Adrenal gland (tissue), 12 donors: ENCODE results near the gene CXCR6. TPM values are rescaled to one million over a fixed set of nuclear protein-coding genes. Genes with fewer than 3 reads are reported as not detected.

Experiments used
- DNase-seq, 7 donors: peaks; one replicate each; pipeline ENCODE4 v3.0.0-alpha.2; 2019 to 2020
- H3K27ac ChIP-seq, 5 donors: fragments of 200-600 bp; sonication (generic) in 4 of 5; 1 replicate in 3 of 5; 2 replicates in 2 of 5; pipeline versions ENCODE4 v1.5.1 to v1.8.0; 2016 to 2020; ENCODE audit warnings: mild to moderate bottlenecking in 1 of 5
- H3K27me3 ChIP-seq: fragments of 200-600 bp; 2 replicates; pipeline ENCODE4 v1.8.0; 2021
- H3K36me3 ChIP-seq, 2 donors: fragments of 200-600 bp; replicated peaks in 1 of 2; 1 replicate in 1 of 2; 2 replicates in 1 of 2; pipeline versions ENCODE4 v1.5.1 to v1.8.0; 2018 to 2022
- H3K4me1 ChIP-seq, 2 donors: fragments of 200-600 bp; replicated peaks in 1 of 2; 1 replicate in 1 of 2; 2 replicates in 1 of 2; pipeline versions ENCODE4 v1.5.1 to v1.8.0; 2018 to 2021
- H3K4me3 ChIP-seq, 4 donors: fragments of 200-600 bp; sonication (generic) in 3 of 4; one replicate each; pipeline ENCODE4 v1.5.1; 2016 to 2018
- H3K9me3 ChIP-seq, 3 donors: fragments of 200-600 bp; sonication (generic) in 1 of 3; replicated peaks in 1 of 3; 1 replicate in 2 of 3; 2 replicates in 1 of 3; pipeline versions ENCODE4 v1.5.1 to v1.8.0; 2016 to 2021
- CTCF ChIP-seq, 6 experiments: fragments of 450-650 bp in 4 of 6; fragments of 200-600 bp in 2 of 6; sonication (generic) in 1 of 6; IDR thresholded peaks; 1 replicate in 5 of 6; 2 replicates in 1 of 6; pipeline versions ENCODE4 v1.5.1 to v1.8.0; 2016 to 2021; ENCODE audit warnings: antibody characterized with exemption in 6 of 6, mild to moderate bottlenecking in 2 of 6, moderate library complexity in 1 of 6
- POLR2A ChIP-seq, 2 donors: fragments of 450-650 bp; IDR thresholded peaks; one replicate each; pipeline ENCODE4 v1.6.1; 2017; ENCODE audit warnings: antibody characterized with exemption in 2 of 2, mild to moderate bottlenecking in 2 of 2, moderate library complexity in 1 of 2
- WGBS, 4 donors: extraction: QIAGEN DNeasy Blood & Tissue Kit in 2 of 4; methylation state at CpG; one replicate each; pipeline versions ENCODE4 v1.1.5 to v1.1.7; 2013 to 2017; 5-methylcytosine and 5-hydroxymethylcytosine counted together
- intact Hi-C, 2 donors: fragments of 100-400 bp; cut with DNase I; formaldehyde crosslinking; loops; one replicate each; pipeline versions ENCODE4 v1.14.1 to v1.15.0; 2022 to 2023
- polyA plus RNA-seq, 3 donors: library from polyadenylated mRNA; stranded (reverse); fragments of 200-250 nt in 2 of 3; fragments of 350-450 nt in 1 of 3; fragmentation: Illumina TruSeq in 1 of 3; extraction: RNeasy Lipid Tissue Mini Kit (QIAGEN cat#74804) in 1 of 3; gene quantifications; one replicate each; pipeline ENCODE4 v1.2.3, GENCODE V29; 2013 to 2014
- total RNA-seq, 9 donors: library from RNA; depleted of rRNA in 4 of 9; stranded (reverse); fragments of >200 nt in 4 of 9; fragments of 120-200 nt in 1 of 9; fragmentation: NEBNext Ultra II Directional in 1 of 9; extraction: Animal tissue kit (Norgen Biotek cat#: 25700) in 1 of 9; gene quantifications; one replicate each; pipeline versions ENCODE4 v1.1.0 to v1.2.4, GENCODE V29; 2013 to 2023
- donor health status: healthy with polysubstance abuse.
- donor health status: Bipolar disorder and iron deficiency.
- donor health status: DM: yes; HTN: yes; CAD: no.
- donor health status: DM: no; HTN: no; CAD: no.
- donor health status: DM: no; HTN: no; CAD: no.
- donor health status: DM: yes; HTN: yes; CAD: no.

Gene CXCR6
- total and polyA plus RNA-seq, 12 donors: 0.28 to 2.9 (median 0.54) TPM; not detected in 1

- Histone ChIP-seq H3K9me3 (no peaks in the 10 kb centered on the region), H3K27me3 (no peaks in the 10 kb centered on the region), H3K27ac (no peak overlapping the region), H3K4me1 (peaks cover 0 to 10% of the 10 kb centered on the region in 2 donors), H3K36me3 (peaks cover 0 to 72% of the 10 kb centered on the region in 2 donors), H3K4me3 (no peak overlapping the region)
- intact Hi-C loops: no loop called here
- TF ChIP-seq POLR2A (IDR thresholded peaks at IDR 0.05) (no peak), CTCF (IDR thresholded peaks at IDR 0.05) (no peak)
- DNase-seq: no peak
- WGBS, 4 donors: 78 to 94% (median 86%) methylated on average over 4 of the region's 4 CpGs
Measured at GRCh38 chr3:45979378-45979777, 36.1 kb downstream of the CXCR6 start.

GRCh38 chr3:45980229-45980813 is 37.1 kb downstream of the CXCR6 start:
- H3K27ac ChIP-seq: no peak overlapping the region
- no peak overlapping the region for H3K4me3 ChIP-seq
- intact Hi-C loops: no loop called here
- H3K27me3 ChIP-seq: no peaks in the 10 kb centered on the region
- peaks cover 0 to 68% of the 10 kb centered on the region in 2 donors for H3K36me3 ChIP-seq
- no peak for TF ChIP-seq POLR2A (IDR thresholded peaks at IDR 0.05)
- TF ChIP-seq CTCF (IDR thresholded peaks at IDR 0.05): no peak
- no peaks in the 10 kb centered on the region for H3K9me3 ChIP-seq
- WGBS, 4 donors: 66 to 78% (median 73%) methylated on average over 7 of the region's 7 CpGs
- no peak for DNase-seq
- peaks cover 0 to 11% of the 10 kb centered on the region in 2 donors for H3K4me1 ChIP-seq

- TF ChIP-seq POLR2A (IDR thresholded peaks at IDR 0.05): no peak
- TF ChIP-seq CTCF (IDR thresholded peaks at IDR 0.05): no peak
- H3K27ac ChIP-seq: peak overlapping the region in 1 of 5 donors; percentile 11
- peaks cover 0 to 63% of the 10 kb centered on the region in 2 donors for H3K36me3 ChIP-seq
Measured at GRCh38 chr3:45980819-45981218, 37.6 kb downstream of the CXCR6 start.

GRCh38 chr3:45981346-45982074 is 38.2 kb downstream of the CXCR6 start:
- WGBS, 4 donors: 37 to 48% (median 38%) methylated on average over 2 of the region's 2 CpGs
- Histone ChIP-seq H3K27me3 (no peaks in the 10 kb centered on the region), H3K4me1 (peaks cover 5 to 23% of the 10 kb centered on the region in 2 donors), H3K4me3 (no peak overlapping the region), H3K27ac (peak overlapping the region in 3 of 5 donors; percentile 13 to 50 (median 48)), H3K9me3 (no peaks in the 10 kb centered on the region), H3K36me3 (peaks cover 0 to 58% of the 10 kb centered on the region in 2 donors)
- TF ChIP-seq POLR2A (IDR thresholded peaks at IDR 0.05) (no peak), CTCF (IDR thresholded peaks at IDR 0.05) (no peak)
- peak in 4 of 7 donors; percentile 33 to 65 (median 56) for DNase-seq
- intact Hi-C loops: no loop called here

More at GRCh38 chr3:45980819-45981218, 37.6 kb downstream of the CXCR6 start:
- Histone ChIP-seq H3K4me3 (no peak overlapping the region), H3K27me3 (no peaks in the 10 kb centered on the region), H3K9me3 (no peaks in the 10 kb centered on the region), H3K4me1 (peaks cover 0 to 16% of the 10 kb centered on the region in 2 donors)
- WGBS, 4 donors: 82 to 100% (median 98%) methylated on average over 2 of the region's 2 CpGs
- intact Hi-C loops: no loop called here
- no peak for DNase-seq
